A549 (cell line): ENCODE measurements around the gene CCDC87. TPM values are rescaled to one million over a fixed set of nuclear protein-coding genes. Genes with fewer than 3 reads are reported as not detected.

Experiments used
- ATAC-seq, 2 experiments: fragments of 200-7000 bp in 1 of 2; fragments of >200 bp in 1 of 2; cut with Nextera tagmentation in 1 of 2; cut with Tn5 transposase in 1 of 2; 3 replicates each; pipeline versions ENCODE4 v1.8.0 to v1.9.1; 2018 to 2020; ENCODE audit warnings: mild to moderate bottlenecking in 1 of 2, moderate library complexity in 1 of 2
- CTCF ChIA-PET: fragments of 300-600 bp; sonication (Branson Sonifier 250); formaldehyde crosslinking; extraction: SDS; loops from one replicate; lab custom pipeline; 2021; ENCODE audit warnings: antibody characterized with exemption, inconsistent platforms; lab: Yijun Ruan, JAX
- POLR2A ChIA-PET: fragments of 350-600 bp; formaldehyde crosslinking; extraction: SDS; loops from one replicate; lab custom pipeline; 2021; ENCODE audit warnings: antibody characterized with exemption, inconsistent platforms; lab: Yijun Ruan, JAX
- DNase-seq, 2 experiments: peaks; one replicate each; pipeline versions ENCODE4 v3.0.0 to v3.0.0-alpha.2; 2011 to 2016; ENCODE audit warnings: low read depth in 1 of 2, low spot score in 1 of 2
- FAIRE-seq: peaks from 2 replicates; lab custom pipeline; 2011; peaks lifted over from hg19 to GRCh38; lab: Jason Lieb, UNC
- H3K27ac ChIP-seq, 2 experiments: fragments of >200 bp; sonication (Bioruptor Twin); formaldehyde crosslinking; 3 replicates each; pipeline ENCODE4 v1.5.1; 2016 to 2017
- H3K4me1 ChIP-seq: fragments of >200 bp; sonication (Bioruptor Twin); formaldehyde crosslinking; 3 replicates; pipeline ENCODE4 v1.6.1; 2016
- H3K4me2 ChIP-seq: fragments of >200 bp; sonication (Bioruptor Twin); formaldehyde crosslinking; 3 replicates; pipeline ENCODE4 v1.6.1; 2016
- H3K4me3 ChIP-seq: fragments of >200 bp; sonication (Bioruptor Twin); formaldehyde crosslinking; 3 replicates; pipeline ENCODE4 v1.5.1; 2016
- H3K9me3 ChIP-seq: fragments of >200 bp; sonication (Bioruptor Twin); formaldehyde crosslinking; 3 replicates; pipeline ENCODE4 v1.6.1; 2016
- CBX2 ChIP-seq: fragments of 200-600 bp; sonication (generic); IDR thresholded peaks from 2 replicates; pipeline ENCODE4 v1.6.1; 2016; ENCODE audit warnings: low read depth, mild to moderate bottlenecking, borderline replicate concordance
- EHF ChIP-seq: fragments of 250-450 bp; sonication (Bioruptor Pico); IDR thresholded peaks from 2 replicates; pipeline ENCODE4 v1.5.0; 2020; ENCODE audit warnings: mild to moderate bottlenecking
- HDAC2 ChIP-seq: fragments of 200-600 bp; sonication (generic); IDR thresholded peaks from 2 replicates; pipeline ENCODE4 v1.6.1; 2016
- HES2 ChIP-seq: fragments of >200 bp; sonication (Bioruptor Twin); formaldehyde crosslinking; IDR thresholded peaks from 2 replicates; pipeline ENCODE4 v1.6.1; 2016
- JUN ChIP-seq, 2 experiments: fragments of >200 bp; sonication (Bioruptor Twin); formaldehyde crosslinking; IDR thresholded peaks; 2 replicates in 1 of 2; 3 replicates in 1 of 2; pipeline ENCODE4 v1.6.1; 2016 to 2017
- MAZ ChIP-seq: fragments of 150-350 bp; IDR thresholded peaks from 2 replicates; pipeline ENCODE4 v1.6.1; 2014; ENCODE audit warnings: antibody characterized with exemption, low read depth, low read length, borderline replicate concordance
- NFE2L2 ChIP-seq: fragments of 150-350 bp; conservative IDR thresholded peaks from 2 replicates; pipeline ENCODE4 v1.6.1; 2014; ENCODE audit warnings: low read length
- NPAS2 ChIP-seq: fragments of 250-450 bp; sonication (Bioruptor Pico); IDR thresholded peaks from 2 replicates; pipeline ENCODE4 v1.8.0; 2022; ENCODE audit warnings: mild to moderate bottlenecking, moderate library complexity, borderline replicate concordance
- PBX3 ChIP-seq: IDR thresholded peaks from 2 replicates; pipeline ENCODE4 v1.6.1; 2012
- RARB ChIP-seq: fragments of 250-450 bp; sonication (Bioruptor Pico); IDR thresholded peaks from 2 replicates; pipeline ENCODE4 v1.8.0; 2021; ENCODE audit warnings: mild to moderate bottlenecking, moderate library complexity
- RNF2 ChIP-seq: fragments of 200-600 bp; sonication (generic); IDR thresholded peaks from 2 replicates; pipeline ENCODE4 v1.6.1; 2016; ENCODE audit warnings: low read depth, mild to moderate bottlenecking, antibody characterized with exemption, moderate library complexity, borderline replicate concordance
- SMC3 ChIP-seq: fragments of >200 bp; sonication (Bioruptor Twin); formaldehyde crosslinking; IDR thresholded peaks from 3 replicates; pipeline ENCODE4 v1.6.1; 2018; ENCODE audit warnings: inconsistent platforms
- TP53 ChIP-seq: fragments of 250-450 bp; sonication (Bioruptor Pico); IDR thresholded peaks from 2 replicates; pipeline ENCODE4 v1.5.0; 2021; ENCODE audit warnings: mild to moderate bottlenecking, moderate library complexity
- ZC3H11A ChIP-seq: fragments of 450-650 bp; IDR thresholded peaks from 2 replicates; pipeline ENCODE4 v1.6.1; 2014; ENCODE audit warnings: antibody characterized with exemption, mild to moderate bottlenecking
- ZFP36 ChIP-seq: fragments of 450-650 bp; IDR thresholded peaks from 2 replicates; pipeline ENCODE4 v1.6.1; 2014; ENCODE audit warnings: borderline replicate concordance; ENCODE audit not compliant: partially characterized antibody
- ZNF302 ChIP-seq: fragments of 250-450 bp; sonication (Bioruptor Pico); IDR thresholded peaks from 2 replicates; pipeline ENCODE4 v1.9.0; 2021; ENCODE audit warnings: inconsistent platforms, mild to moderate bottlenecking, moderate library complexity
- WGBS: methylation state at CpG from one replicate; pipeline ENCODE4 v1.1.6; 2017; ENCODE audit errors: missing lambda C conversion rate; 5-methylcytosine and 5-hydroxymethylcytosine counted together
- polyA plus RNA-seq, 4 experiments: library from polyadenylated mRNA; depleted of rRNA in 3 of 4; stranded (reverse); fragments of >200 nt; fragmentation: RNase III in 1 of 4; extraction: RNeasy Plus Mini Kit Qiagen cat#74134 plus additional on column Dnase treatment in 1 of 4; gene quantifications; 2 replicates in 3 of 4; 3 replicates in 1 of 4; pipeline ENCODE4 v1.2.3, GENCODE V29; 2011 to 2017
- TF ChIP-seq, protein P1 (sequence below): IDR thresholded peaks from 2 replicates; pipeline ENCODE4 v1.6.1; 2012
- TF ChIP-seq, protein P2 (sequence below): fragments of 150-350 bp; IDR thresholded peaks from 2 replicates; pipeline ENCODE4 v1.6.1; 2014; ENCODE audit warnings: low read depth, mild to moderate bottlenecking, low read length
- TF ChIP-seq, protein P3 (sequence below): fragments of 250-450 bp; sonication (Bioruptor Pico); IDR thresholded peaks from 2 replicates; pipeline ENCODE4 v1.5.0; 2020; ENCODE audit warnings: low read depth, mild to moderate bottlenecking, moderate library complexity
- TF ChIP-seq, protein P4 (sequence below): fragments of 200-600 bp; sonication (generic); IDR thresholded peaks from 2 replicates; pipeline ENCODE4 v1.6.1; 2016; ENCODE audit warnings: antibody characterized with exemption, mild to moderate bottlenecking, moderate library complexity

CCDC87 gene
- polyA plus RNA-seq, 2 of the 4 experiments (the other 2 are of a cell fraction) = 0.47 to 0.68 TPM

GRCh38 chr11:66593650-66594049, 787 bp upstream of the CCDC87 start:
- no peak for TF ChIP-seq EHF (CRISPR knock-in tag)
- no peak for TF ChIP-seq ZC3H11A
- TF ChIP-seq PBX3 = no peak
- TF ChIP-seq MAZ = no peak
- TF ChIP-seq, protein P1, sequence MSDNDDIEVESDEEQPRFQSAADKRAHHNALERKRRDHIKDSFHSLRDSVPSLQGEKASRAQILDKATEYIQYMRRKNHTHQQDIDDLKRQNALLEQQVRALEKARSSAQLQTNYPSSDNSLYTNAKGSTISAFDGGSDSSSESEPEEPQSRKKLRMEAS = no peak
- TF ChIP-seq HES2 = no peak
- no peak for TF ChIP-seq JUN (IDR thresholded peaks at IDR 0.05)
- no peak for TF ChIP-seq ZFP36
- no peak for TF ChIP-seq TP53 (CRISPR knock-in tag)
- TF ChIP-seq, protein P2, sequence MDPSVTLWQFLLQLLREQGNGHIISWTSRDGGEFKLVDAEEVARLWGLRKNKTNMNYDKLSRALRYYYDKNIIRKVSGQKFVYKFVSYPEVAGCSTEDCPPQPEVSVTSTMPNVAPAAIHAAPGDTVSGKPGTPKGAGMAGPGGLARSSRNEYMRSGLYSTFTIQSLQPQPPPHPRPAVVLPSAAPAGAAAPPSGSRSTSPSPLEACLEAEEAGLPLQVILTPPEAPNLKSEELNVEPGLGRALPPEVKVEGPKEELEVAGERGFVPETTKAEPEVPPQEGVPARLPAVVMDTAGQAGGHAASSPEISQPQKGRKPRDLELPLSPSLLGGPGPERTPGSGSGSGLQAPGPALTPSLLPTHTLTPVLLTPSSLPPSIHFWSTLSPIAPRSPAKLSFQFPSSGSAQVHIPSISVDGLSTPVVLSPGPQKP = no peak
- TF ChIP-seq, protein P3, sequence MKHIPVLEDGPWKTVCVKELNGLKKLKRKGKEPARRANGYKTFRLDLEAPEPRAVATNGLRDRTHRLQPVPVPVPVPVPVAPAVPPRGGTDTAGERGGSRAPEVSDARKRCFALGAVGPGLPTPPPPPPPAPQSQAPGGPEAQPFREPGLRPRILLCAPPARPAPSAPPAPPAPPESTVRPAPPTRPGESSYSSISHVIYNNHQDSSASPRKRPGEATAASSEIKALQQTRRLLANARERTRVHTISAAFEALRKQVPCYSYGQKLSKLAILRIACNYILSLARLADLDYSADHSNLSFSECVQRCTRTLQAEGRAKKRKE (CRISPR knock-in tag) = no peak
- no peak for TF ChIP-seq HDAC2
- TF ChIP-seq SMC3 = no peak
- TF ChIP-seq NFE2L2 = no peak
- TF ChIP-seq, protein P4, sequence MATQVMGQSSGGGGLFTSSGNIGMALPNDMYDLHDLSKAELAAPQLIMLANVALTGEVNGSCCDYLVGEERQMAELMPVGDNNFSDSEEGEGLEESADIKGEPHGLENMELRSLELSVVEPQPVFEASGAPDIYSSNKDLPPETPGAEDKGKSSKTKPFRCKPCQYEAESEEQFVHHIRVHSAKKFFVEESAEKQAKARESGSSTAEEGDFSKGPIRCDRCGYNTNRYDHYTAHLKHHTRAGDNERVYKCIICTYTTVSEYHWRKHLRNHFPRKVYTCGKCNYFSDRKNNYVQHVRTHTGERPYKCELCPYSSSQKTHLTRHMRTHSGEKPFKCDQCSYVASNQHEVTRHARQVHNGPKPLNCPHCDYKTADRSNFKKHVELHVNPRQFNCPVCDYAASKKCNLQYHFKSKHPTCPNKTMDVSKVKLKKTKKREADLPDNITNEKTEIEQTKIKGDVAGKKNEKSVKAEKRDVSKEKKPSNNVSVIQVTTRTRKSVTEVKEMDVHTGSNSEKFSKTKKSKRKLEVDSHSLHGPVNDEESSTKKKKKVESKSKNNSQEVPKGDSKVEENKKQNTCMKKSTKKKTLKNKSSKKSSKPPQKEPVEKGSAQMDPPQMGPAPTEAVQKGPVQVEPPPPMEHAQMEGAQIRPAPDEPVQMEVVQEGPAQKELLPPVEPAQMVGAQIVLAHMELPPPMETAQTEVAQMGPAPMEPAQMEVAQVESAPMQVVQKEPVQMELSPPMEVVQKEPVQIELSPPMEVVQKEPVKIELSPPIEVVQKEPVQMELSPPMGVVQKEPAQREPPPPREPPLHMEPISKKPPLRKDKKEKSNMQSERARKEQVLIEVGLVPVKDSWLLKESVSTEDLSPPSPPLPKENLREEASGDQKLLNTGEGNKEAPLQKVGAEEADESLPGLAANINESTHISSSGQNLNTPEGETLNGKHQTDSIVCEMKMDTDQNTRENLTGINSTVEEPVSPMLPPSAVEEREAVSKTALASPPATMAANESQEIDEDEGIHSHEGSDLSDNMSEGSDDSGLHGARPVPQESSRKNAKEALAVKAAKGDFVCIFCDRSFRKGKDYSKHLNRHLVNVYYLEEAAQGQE = no peak
- no peak for TF ChIP-seq NPAS2 (CRISPR knock-in tag)
- no peak for TF ChIP-seq RNF2
- no peak for TF ChIP-seq RARB (CRISPR knock-in tag)
- TF ChIP-seq CBX2 = no peak
- TF ChIP-seq ZNF302 (CRISPR knock-in tag) = no peak
- WGBS = 63% methylated on average over 7 of the region's 7 CpGs
- FAIRE-seq = no peak
- no peak for DNase-seq
- H3K4me2 ChIP-seq = peak overlapping the region; percentile 80
- no peaks in the 10 kb centered on the region; the same call in 2 of the 3 replicates for H3K9me3 ChIP-seq
- POLR2A ChIA-PET = interaction anchor here (1.3 to 1.4 kb wide), 2 partner anchors 45 to 47 kb away, joined by 3 to 8 read pairs; partner anchors contain the start of genes ACTN3, RBM4 and ZDHHC24
- peaks cover 9% of the 10 kb centered on the region; the same call in 2 of the 3 replicates for H3K4me1 ChIP-seq
- ATAC-seq = no peak
- peak overlapping the region; percentile 68 for H3K4me3 ChIP-seq
- CTCF ChIA-PET = interaction anchor here (1.2 to 9.5 kb wide), 6 partner anchors 13 to 84 kb away, joined by 3 to 89 read pairs (median 7); partner anchors contain the start of gene RBM4B
- peak overlapping the region; percentile 89 to 91 for H3K27ac ChIP-seq
